Activated naive CD4-positive, alpha-beta T cell treated with anti-CD3 and anti-CD28 coated beads, Interleukin-2, amount 50 U/mL, for 24 hours (primary cell): ENCODE measurements around the gene ERLEC1.
"Not testable (repeated sequence)": the region's sequence is repeated elsewhere in the genome, so short reads cannot be mapped to it uniquely, and the experiment has no call there.

ENCODE experiments used
- H3K27ac Mint-ChIP-seq: one replicate; pipeline ENCODE4 v1.8.0; 2021; ENCODE audit warnings: mild to moderate bottlenecking, mixed read lengths
- H3K27me3 Mint-ChIP-seq: one replicate; pipeline ENCODE4 v1.8.0; 2021; ENCODE audit warnings: mixed read lengths
- H3K36me3 Mint-ChIP-seq: one replicate; pipeline ENCODE4 v1.8.0; 2021; ENCODE audit warnings: mixed read lengths
- H3K4me1 Mint-ChIP-seq: one replicate; pipeline ENCODE4 v1.8.0; 2021; ENCODE audit warnings: mixed read lengths
- H3K4me3 Mint-ChIP-seq: one replicate; pipeline ENCODE4 v1.8.0; 2021; ENCODE audit warnings: mild to moderate bottlenecking, mixed read lengths
- H3K9me3 Mint-ChIP-seq: one replicate; pipeline ENCODE4 v1.8.0; 2021; ENCODE audit warnings: mixed read lengths

The ERLEC1 gene

DNA sequence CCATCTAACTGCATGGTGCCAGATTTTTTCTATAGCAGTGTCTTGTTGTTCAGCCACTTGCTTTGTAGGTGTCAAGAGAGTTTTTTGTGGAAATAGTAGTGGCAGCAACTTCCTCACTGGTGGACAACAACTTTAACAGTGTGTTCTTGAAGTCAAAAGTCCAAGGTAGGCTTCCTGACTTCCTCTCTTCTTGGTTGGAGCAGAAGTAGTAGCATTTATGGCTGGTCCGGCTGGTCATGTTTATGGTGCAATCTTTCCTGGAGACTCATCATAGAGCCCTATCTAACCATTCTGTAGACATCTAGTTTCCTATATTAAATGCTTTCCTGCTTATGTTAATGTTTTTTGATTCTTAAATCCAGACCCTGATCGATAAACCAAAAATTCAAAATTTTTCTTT, 61.2 kb downstream of the ERLEC1 start:
- H3K4me1 Mint-ChIP-seq, result peaks cover 7% of the 10 kb centered on the region
- H3K36me3 Mint-ChIP-seq, result peaks cover 1% of the 10 kb centered on the region
- no peak overlapping the region for H3K4me3 Mint-ChIP-seq
- no peak overlapping the region for H3K27ac Mint-ChIP-seq
- H3K9me3 Mint-ChIP-seq, result no peaks in the 10 kb centered on the region
- no peaks in the 10 kb centered on the region for H3K27me3 Mint-ChIP-seq

- not testable (repeated sequence) for H3K27me3 Mint-ChIP-seq, H3K9me3 Mint-ChIP-seq, H3K4me3 Mint-ChIP-seq, H3K27ac Mint-ChIP-seq, H3K36me3 Mint-ChIP-seq, H3K4me1 Mint-ChIP-seq
Measured at GRCh38 chr2:53851052-53851757, 64.4 kb downstream of the ERLEC1 start.

- no peaks in the 10 kb centered on the region for H3K4me1 Mint-ChIP-seq
Measured at GRCh38 chr2:53852532-53852931, 65.7 kb downstream of the ERLEC1 start.

DNA sequence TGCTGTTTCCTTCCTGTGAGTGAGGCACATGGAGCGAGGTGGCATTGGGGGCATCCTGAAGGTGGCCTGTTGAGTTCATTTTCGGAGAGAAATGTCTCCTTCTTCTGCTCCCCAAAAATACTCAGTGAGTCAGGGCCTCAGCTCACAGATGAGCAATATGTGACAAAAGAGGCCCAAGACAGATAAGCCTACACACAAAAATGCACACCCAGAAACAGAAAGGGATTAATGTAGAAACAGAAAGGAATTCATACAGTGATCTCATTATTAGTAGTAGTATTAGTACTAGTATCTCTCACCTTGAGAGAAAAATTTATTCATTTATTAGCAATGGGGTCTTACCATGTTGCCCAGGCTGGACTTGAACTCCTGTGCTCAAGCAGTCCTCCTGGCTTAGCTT, 67.8 kb downstream of the ERLEC1 start:
- Mint-ChIP-seq H3K4me3 (no peak overlapping the region), H3K36me3 (peaks cover 15% of the 10 kb centered on the region), H3K9me3 (no peaks in the 10 kb centered on the region), H3K27ac (no peak overlapping the region), H3K4me1 (no peaks in the 10 kb centered on the region), H3K27me3 (no peaks in the 10 kb centered on the region)

More at GRCh38 chr2:53852532-53852931, 65.7 kb downstream of the ERLEC1 start:
- no peak overlapping the region for H3K27ac Mint-ChIP-seq
- no peak overlapping the region for H3K4me3 Mint-ChIP-seq
- H3K9me3 Mint-ChIP-seq, result no peaks in the 10 kb centered on the region
- peaks cover 9% of the 10 kb centered on the region for H3K36me3 Mint-ChIP-seq
- no peaks in the 10 kb centered on the region for H3K27me3 Mint-ChIP-seq

DNA sequence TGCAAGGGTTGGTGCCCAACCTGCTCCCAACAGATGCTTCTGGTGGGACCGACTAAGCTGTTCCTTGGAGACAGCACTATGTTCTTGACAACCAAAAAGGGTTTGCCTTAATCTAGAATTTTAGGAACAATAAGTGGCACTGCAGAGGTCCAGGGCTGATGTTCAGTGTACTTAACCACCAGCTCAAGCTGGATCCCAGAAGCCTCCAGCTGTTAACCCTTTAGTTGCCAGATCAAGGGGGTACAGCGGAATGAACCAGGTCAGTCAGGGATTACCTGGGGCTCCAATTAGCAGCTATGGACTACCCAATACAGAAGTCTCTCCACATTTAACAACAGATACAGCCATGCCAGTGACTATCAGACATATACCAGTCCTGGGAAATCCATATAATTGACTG, 69.4 kb downstream of the ERLEC1 start:
- Mint-ChIP-seq H3K4me1 (peaks cover 2% of the 10 kb centered on the region), H3K4me3 (no peak overlapping the region), H3K9me3 (no peaks in the 10 kb centered on the region), H3K27ac (no peak overlapping the region), H3K27me3 (no peaks in the 10 kb centered on the region), H3K36me3 (peaks cover 19% of the 10 kb centered on the region)

DNA sequence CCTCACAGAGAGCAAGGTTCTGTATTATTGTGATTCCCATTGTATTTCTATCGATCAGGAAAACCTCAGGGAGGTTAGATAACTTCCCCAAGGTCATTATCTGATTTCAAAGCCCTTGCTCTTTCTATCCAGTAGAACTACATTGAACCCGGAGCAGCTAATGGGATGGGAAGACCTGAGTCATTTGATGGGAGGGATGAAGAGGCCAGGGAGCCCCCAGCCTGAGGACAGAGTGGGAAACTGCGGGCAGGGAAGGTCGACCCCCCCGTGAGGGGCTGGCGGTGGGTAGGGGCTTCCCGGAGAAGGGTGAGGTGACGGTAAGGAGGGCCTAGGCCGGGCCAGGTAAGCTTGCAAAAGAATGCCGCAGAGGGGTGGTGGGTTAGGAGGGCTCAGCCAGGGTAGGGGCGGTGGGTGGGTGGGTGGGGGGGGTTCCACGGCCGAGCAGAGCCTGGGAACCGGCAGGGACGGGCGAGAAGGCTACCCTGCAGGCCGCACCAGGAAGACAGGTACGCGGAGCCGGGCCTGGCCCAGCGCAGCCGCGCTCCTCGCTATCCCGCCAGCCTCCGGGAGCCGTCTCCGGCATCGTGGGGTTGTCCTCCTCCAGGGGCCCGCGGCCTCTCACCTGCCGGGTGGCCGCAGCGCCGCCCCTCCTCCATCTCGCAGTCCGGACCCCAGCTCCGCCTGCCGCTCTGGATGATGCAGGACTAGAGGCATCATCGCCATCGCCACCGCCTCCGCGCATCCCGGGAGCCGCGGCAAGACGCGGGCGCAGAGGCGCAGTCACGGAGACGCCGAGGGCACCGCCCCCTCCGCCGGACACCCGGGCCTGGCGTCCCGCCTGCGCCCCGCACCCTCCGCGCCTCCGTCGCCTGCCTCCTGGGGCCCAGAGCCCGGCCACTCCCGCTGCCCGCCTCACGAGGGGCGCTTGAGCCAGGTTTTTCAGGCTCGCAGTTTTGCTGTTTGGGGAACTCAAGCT, 72.7 kb downstream of the ERLEC1 start, which contains the start of gene GPR75:
GPR75 (minus strand) TSS at position 762 of the 976 bp plus-strand sequence. CDS start 5,211 bp downstream, outside the sequence.
- no peaks in the 10 kb centered on the region for H3K27me3 Mint-ChIP-seq
- no peak within 1 kb of the TSS for H3K4me3 Mint-ChIP-seq
- no peaks in the 10 kb centered on the region for H3K9me3 Mint-ChIP-seq
- H3K36me3 Mint-ChIP-seq, result peaks cover 11% of the 10 kb centered on the region
- peak within 1 kb of the TSS; percentile 30 for H3K27ac Mint-ChIP-seq
- H3K4me1 Mint-ChIP-seq, result peaks cover 17% of the 10 kb centered on the region

- no peak overlapping the region for H3K4me3 Mint-ChIP-seq
- H3K4me1 Mint-ChIP-seq, result peaks cover 17% of the 10 kb centered on the region
- peaks cover 19% of the 10 kb centered on the region for H3K36me3 Mint-ChIP-seq
- peak overlapping the region; percentile 3 for H3K27ac Mint-ChIP-seq
- H3K9me3 Mint-ChIP-seq, result no peaks in the 10 kb centered on the region
- H3K27me3 Mint-ChIP-seq, result no peaks in the 10 kb centered on the region
Measured at GRCh38 chr2:53861824-53862223, 75.0 kb downstream of the ERLEC1 start.

- H3K36me3 Mint-ChIP-seq, result peaks cover 21% of the 10 kb centered on the region
- H3K4me1 Mint-ChIP-seq, result peaks cover 17% of the 10 kb centered on the region
- no peaks in the 10 kb centered on the region for H3K27me3 Mint-ChIP-seq
- H3K27ac Mint-ChIP-seq, result no peak overlapping the region
- H3K9me3 Mint-ChIP-seq, result no peaks in the 10 kb centered on the region
- no peak overlapping the region for H3K4me3 Mint-ChIP-seq
Measured at GRCh38 chr2:53863538-53864227, 76.8 kb downstream of the ERLEC1 start.

- H3K27me3 Mint-ChIP-seq, result no peaks in the 10 kb centered on the region
- no peak overlapping the region for H3K27ac Mint-ChIP-seq
- peaks cover 17% of the 10 kb centered on the region for H3K4me1 Mint-ChIP-seq
- peaks cover 19% of the 10 kb centered on the region for H3K36me3 Mint-ChIP-seq
- no peak overlapping the region for H3K4me3 Mint-ChIP-seq
- no peaks in the 10 kb centered on the region for H3K9me3 Mint-ChIP-seq
Measured at GRCh38 chr2:53865264-53865663, 78.4 kb downstream of the ERLEC1 start.

DNA sequence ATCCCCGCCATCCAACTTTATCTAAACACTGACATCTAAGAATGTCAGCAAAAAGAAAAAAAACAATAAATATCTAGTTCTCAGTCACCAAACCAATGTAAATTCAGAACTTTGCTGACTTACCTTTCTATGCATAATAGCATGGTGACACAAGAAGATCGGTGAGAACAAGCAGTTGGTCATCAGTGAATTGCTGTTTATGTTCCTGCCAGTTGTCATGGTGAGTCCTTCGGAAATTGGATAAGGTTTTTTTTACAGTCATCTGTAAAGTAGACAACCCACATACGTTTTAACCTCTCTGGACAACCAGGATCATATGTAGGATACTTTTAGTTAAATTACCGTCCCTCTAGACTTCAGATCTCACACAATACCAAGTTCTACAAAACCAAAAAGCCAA, 79.1 kb downstream of the ERLEC1 start:
- H3K36me3 Mint-ChIP-seq, result peaks cover 14% of the 10 kb centered on the region

GRCh38 chr2:53867169-53867568, 80.3 kb downstream of the ERLEC1 start:
- no peak overlapping the region for H3K27ac Mint-ChIP-seq
- H3K9me3 Mint-ChIP-seq, result no peaks in the 10 kb centered on the region
- no peaks in the 10 kb centered on the region for H3K27me3 Mint-ChIP-seq
- no peak overlapping the region for H3K4me3 Mint-ChIP-seq
- H3K4me1 Mint-ChIP-seq, result peaks cover 6% of the 10 kb centered on the region
- H3K36me3 Mint-ChIP-seq, result peaks cover 14% of the 10 kb centered on the region

More for the DNA sequence above, 79.1 kb downstream of the ERLEC1 start:
- Mint-ChIP-seq H3K9me3 (no peaks in the 10 kb centered on the region), H3K4me1 (peaks cover 17% of the 10 kb centered on the region), H3K27me3 (no peaks in the 10 kb centered on the region), H3K27ac (peak overlapping the region; percentile 30), H3K4me3 (no peak overlapping the region)

DNA sequence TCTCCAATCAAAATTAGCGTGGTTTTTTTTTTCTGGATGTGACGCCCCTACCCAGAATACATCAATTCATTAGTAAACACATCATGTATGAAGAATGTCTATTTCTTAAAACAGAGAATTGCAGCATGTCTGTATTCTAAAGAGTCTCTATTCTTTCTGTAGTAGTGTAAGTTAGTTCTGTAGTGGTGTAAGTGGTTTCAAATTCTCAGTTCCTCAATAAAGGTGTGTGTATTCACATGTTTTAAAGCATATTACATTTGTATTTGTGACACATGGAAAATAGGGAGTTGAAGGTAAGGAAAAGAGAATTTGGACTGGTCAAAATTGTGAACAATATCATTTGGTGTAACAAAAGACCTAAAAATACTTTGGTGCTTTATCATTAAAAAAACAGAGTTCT, 80.9 kb downstream of the ERLEC1 start:
- Mint-ChIP-seq H3K9me3 (no peaks in the 10 kb centered on the region), H3K27ac (no peak overlapping the region), H3K36me3 (peaks cover 14% of the 10 kb centered on the region), H3K27me3 (no peaks in the 10 kb centered on the region), H3K4me1 (peaks cover 2% of the 10 kb centered on the region), H3K4me3 (no peak overlapping the region)
